Progenitor cell of endocrine pancreas (in vitro differentiated cells): Measurements from ENCODE around the gene GUCY2D. TPM values are rescaled to one million over a fixed set of nuclear protein-coding genes. Genes with fewer than 3 reads are reported as not detected.

Experiments used
- DNase-seq: peaks from one replicate; pipeline ENCODE4 v3.0.0; 2021; ENCODE audit warnings: low spot score; ENCODE audit not compliant: unreplicated experiment
- H3K27ac Mint-ChIP-seq: 2 replicates; pipeline ENCODE4 v1.8.0; 2021; ENCODE audit warnings: mild to moderate bottlenecking, moderate library complexity, mixed read lengths
- H3K27me3 Mint-ChIP-seq: 2 replicates; pipeline ENCODE4 v1.8.0; 2021; ENCODE audit warnings: mixed read lengths
- H3K36me3 Mint-ChIP-seq: 2 replicates; pipeline ENCODE4 v1.8.0; 2022; ENCODE audit warnings: mixed read lengths; ENCODE audit not compliant: insufficient read depth
- H3K4me1 Mint-ChIP-seq: 2 replicates; pipeline ENCODE4 v1.8.0; 2021; ENCODE audit warnings: low read depth, mixed read lengths
- H3K4me3 Mint-ChIP-seq: 2 replicates; pipeline ENCODE4 v1.8.0; 2021; ENCODE audit warnings: low read depth, mild to moderate bottlenecking, moderate library complexity, mixed read lengths
- H3K9me3 Mint-ChIP-seq: 2 replicates; pipeline ENCODE4 v1.8.0; 2021; ENCODE audit warnings: low read depth, mixed read lengths
- total RNA-seq: library from RNA; stranded (reverse); gene quantifications from 2 replicates; pipeline ENCODE4 v1.2.1, GENCODE V29; 2021
- TF ChIP-seq, protein P1 (sequence below): fragments of 200-600 bp; sonication (generic); IDR thresholded peaks from one replicate; pipeline ENCODE4 v1.5.0; 2021; ENCODE audit warnings: antibody characterized with exemption, mild to moderate bottlenecking; ENCODE audit not compliant: unreplicated experiment

GUCY2D gene
- total RNA-seq, 1 donor from 2014 or later = not detected

GRCh38 chr17:8064561-8065019, 62.2 kb downstream of the GUCY2D start:
- H3K27me3 Mint-ChIP-seq = peaks cover 96% of the 10 kb centered on the region
- no peaks in the 10 kb centered on the region for H3K9me3 Mint-ChIP-seq
- no peak overlapping the region for H3K4me3 Mint-ChIP-seq
- no peak overlapping the region for H3K27ac Mint-ChIP-seq
- H3K36me3 Mint-ChIP-seq = no peaks in the 10 kb centered on the region
- H3K4me1 Mint-ChIP-seq = peaks cover 13% of the 10 kb centered on the region
- TF ChIP-seq, protein P1, sequence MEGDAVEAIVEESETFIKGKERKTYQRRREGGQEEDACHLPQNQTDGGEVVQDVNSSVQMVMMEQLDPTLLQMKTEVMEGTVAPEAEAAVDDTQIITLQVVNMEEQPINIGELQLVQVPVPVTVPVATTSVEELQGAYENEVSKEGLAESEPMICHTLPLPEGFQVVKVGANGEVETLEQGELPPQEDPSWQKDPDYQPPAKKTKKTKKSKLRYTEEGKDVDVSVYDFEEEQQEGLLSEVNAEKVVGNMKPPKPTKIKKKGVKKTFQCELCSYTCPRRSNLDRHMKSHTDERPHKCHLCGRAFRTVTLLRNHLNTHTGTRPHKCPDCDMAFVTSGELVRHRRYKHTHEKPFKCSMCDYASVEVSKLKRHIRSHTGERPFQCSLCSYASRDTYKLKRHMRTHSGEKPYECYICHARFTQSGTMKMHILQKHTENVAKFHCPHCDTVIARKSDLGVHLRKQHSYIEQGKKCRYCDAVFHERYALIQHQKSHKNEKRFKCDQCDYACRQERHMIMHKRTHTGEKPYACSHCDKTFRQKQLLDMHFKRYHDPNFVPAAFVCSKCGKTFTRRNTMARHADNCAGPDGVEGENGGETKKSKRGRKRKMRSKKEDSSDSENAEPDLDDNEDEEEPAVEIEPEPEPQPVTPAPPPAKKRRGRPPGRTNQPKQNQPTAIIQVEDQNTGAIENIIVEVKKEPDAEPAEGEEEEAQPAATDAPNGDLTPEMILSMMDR = no peak
- DNase-seq = no peak

DNA sequence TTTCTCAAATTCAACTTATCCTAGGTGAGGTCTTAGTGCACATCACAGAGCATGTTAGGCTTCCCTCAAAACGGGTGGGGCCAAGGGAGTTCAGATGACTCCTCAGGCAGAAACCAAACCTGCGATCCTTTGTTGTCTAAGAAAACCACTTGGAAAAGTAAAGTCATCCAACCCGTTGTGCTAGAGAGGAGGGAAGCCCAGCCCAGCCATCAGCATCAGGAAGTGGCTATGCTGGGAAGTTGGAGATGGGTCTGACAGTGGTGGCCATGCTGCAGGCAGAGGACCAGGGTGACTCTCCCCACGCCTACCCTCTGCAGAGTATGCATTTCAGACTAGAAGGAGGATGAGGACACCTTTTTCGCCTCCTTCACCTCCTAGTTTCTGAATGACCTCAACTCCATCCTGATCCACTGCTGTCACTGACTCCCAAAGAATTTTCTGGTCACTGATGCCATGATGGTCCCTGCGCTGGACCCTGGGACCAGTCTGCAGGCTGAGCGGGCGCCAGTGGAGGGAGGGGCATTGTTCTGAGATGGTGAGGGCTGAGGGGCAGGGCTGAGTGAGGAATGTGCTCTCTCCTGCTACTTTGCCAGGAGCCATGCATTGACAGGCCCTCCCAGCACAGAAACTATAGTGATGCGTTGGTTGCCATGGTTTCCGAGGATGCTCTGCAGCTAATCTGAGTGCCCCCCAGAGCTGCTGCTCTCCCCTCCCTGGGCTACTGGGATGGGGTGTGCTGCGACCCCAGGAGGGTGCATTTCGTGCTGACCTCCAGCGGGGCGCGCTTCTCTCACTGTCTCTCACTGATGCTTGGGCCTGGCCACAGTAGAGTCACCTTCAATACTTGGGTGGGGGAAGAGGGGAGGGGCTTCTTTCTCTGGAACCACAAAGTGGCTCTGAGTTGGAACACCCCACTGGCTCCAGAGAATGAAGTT, 64.7 kb downstream of the GUCY2D start:
- Mint-ChIP-seq H3K4me3 (no peak overlapping the region), H3K27me3 (peaks cover 93% of the 10 kb centered on the region), H3K4me1 (peaks cover 13% of the 10 kb centered on the region), H3K36me3 (no peaks in the 10 kb centered on the region), H3K27ac (no peak overlapping the region), H3K9me3 (no peaks in the 10 kb centered on the region)
- TF ChIP-seq, protein P1 = no peak
- DNase-seq = no peak

DNA sequence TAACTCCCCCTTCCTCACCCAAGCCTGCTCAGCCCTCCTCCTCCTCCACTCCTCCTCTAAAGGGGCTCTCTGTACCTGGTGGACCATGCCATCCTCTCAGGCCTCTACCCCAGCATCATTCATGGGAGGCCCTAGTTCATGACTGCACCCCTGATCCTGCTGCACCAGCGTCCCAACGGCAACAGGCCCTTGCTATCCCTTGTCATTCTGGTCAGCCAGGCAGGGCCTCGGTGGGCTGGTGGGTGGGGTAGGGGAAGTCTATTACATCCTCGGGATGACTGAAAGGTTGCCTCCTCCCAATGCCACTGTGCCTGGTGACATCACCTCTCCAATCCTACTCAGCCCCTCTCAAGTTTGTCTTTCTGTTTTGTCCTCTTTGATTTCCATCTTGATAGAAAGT, 65.4 kb downstream of the GUCY2D start:
- DNase-seq = no peak
- TF ChIP-seq, protein P1 = no peak
- Mint-ChIP-seq H3K9me3 (no peaks in the 10 kb centered on the region), H3K36me3 (no peaks in the 10 kb centered on the region), H3K27me3 (peaks cover 93% of the 10 kb centered on the region), H3K4me1 (peaks cover 13% of the 10 kb centered on the region), H3K27ac (no peak overlapping the region), H3K4me3 (no peak overlapping the region)

GRCh38 chr17:8068736-8069586, 66.5 kb downstream of the GUCY2D start:
- no peak for DNase-seq
- Mint-ChIP-seq H3K27me3 (peaks cover 95% of the 10 kb centered on the region), H3K27ac (no peak overlapping the region), H3K9me3 (no peaks in the 10 kb centered on the region), H3K4me1 (peaks cover 17% of the 10 kb centered on the region), H3K36me3 (no peaks in the 10 kb centered on the region), H3K4me3 (no peak overlapping the region)
- TF ChIP-seq, protein P1 = no peak

DNA sequence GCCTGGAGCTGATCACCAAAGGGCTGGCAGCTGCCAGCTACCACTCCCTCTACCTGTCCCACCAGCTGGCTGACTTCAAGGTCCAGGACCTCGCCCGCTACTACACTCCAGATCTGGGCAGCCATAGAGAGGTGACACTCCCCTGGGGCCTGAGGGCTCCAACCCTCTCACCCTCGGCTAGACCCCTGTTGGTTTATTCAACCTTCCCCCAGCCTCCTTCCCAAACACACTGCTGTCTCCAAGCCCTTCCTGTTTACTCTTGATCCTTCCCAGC, 67.1 kb downstream of the GUCY2D start:
- no peak for DNase-seq
- Mint-ChIP-seq H3K4me1 (peaks cover 15% of the 10 kb centered on the region), H3K27me3 (peaks cover 96% of the 10 kb centered on the region), H3K4me3 (no peak overlapping the region), H3K27ac (no peak overlapping the region), H3K9me3 (no peaks in the 10 kb centered on the region), H3K36me3 (no peaks in the 10 kb centered on the region)
- TF ChIP-seq, protein P1 = no peak
